ENCODE results near the gene SF3A1.

DNA sequence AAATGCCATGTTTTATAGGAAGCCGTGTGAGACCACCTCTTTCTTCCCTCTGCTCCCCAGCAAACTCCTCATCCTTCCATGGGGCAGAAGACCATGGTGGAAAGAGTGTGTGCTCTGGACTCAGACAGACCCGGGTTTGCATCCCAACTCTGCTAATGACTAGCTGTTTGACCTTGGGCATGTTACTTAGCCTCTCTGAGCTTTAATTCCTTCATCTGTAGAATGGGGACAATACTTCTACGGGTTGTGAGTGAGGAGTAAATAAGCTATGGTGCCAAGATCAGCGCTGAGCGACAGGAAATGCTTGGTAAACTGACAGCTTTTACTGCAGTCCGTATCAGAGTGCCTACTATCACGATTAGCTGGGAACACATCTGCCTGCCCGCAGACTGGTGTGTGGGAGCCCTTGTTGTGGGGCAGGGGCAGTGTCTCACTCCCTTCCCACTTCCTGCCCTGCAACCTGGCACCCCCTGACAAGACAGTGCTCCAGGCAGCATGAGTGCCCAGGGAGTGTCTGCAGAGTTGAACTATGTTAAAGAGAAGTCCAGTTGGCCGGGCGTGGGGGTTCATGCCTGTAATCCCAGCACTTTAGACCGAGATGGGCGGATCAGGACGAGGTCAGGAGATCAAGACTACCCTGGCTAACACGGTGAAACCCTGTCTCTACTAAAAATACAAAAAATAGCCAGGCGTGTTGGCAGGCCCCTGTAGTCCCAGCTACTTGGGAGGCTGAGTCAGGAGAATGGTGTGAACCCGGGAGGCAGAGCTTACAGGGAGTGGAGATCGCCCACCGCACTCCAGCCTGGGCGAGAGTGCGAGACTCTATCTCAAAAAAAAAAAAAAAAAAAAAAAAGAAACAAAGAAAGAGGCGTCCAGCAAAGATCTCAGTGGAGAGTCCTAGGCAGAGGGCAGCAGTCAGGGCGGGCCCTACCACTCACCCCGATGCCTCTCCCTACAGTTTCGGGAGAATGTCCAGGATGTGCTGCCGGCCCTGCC, 42.3 kb upstream of the SF3A1 start:
- TF ChIP-seq, protein P1, sequence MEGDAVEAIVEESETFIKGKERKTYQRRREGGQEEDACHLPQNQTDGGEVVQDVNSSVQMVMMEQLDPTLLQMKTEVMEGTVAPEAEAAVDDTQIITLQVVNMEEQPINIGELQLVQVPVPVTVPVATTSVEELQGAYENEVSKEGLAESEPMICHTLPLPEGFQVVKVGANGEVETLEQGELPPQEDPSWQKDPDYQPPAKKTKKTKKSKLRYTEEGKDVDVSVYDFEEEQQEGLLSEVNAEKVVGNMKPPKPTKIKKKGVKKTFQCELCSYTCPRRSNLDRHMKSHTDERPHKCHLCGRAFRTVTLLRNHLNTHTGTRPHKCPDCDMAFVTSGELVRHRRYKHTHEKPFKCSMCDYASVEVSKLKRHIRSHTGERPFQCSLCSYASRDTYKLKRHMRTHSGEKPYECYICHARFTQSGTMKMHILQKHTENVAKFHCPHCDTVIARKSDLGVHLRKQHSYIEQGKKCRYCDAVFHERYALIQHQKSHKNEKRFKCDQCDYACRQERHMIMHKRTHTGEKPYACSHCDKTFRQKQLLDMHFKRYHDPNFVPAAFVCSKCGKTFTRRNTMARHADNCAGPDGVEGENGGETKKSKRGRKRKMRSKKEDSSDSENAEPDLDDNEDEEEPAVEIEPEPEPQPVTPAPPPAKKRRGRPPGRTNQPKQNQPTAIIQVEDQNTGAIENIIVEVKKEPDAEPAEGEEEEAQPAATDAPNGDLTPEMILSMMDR (IDR thresholded peaks at IDR 0.05; ENCODE audit: poor library complexity) = no peak
- TF ChIP-seq EZH2phosphoT487 (IDR thresholded peaks at IDR 0.05; ENCODE audit: low read depth, severe bottlenecking, unreplicated experiment) (no peak), EZH2 (IDR thresholded peaks at IDR 0.05; ENCODE audit: borderline replicate concordance) (no peak)

Measured in hepatocyte (in vitro differentiated cells).